ENCODE results near the gene MRPL14. TPM values are rescaled to one million over a fixed set of nuclear protein-coding genes. Genes with fewer than 3 reads are reported as not detected.

MRPL14 gene
- total and polyA plus RNA-seq, 9 of the 15 experiments (the other 6 are each of a cell fraction or from before 2014, with no cell fraction given), result 126 to 424 (median 165) TPM

DNA sequence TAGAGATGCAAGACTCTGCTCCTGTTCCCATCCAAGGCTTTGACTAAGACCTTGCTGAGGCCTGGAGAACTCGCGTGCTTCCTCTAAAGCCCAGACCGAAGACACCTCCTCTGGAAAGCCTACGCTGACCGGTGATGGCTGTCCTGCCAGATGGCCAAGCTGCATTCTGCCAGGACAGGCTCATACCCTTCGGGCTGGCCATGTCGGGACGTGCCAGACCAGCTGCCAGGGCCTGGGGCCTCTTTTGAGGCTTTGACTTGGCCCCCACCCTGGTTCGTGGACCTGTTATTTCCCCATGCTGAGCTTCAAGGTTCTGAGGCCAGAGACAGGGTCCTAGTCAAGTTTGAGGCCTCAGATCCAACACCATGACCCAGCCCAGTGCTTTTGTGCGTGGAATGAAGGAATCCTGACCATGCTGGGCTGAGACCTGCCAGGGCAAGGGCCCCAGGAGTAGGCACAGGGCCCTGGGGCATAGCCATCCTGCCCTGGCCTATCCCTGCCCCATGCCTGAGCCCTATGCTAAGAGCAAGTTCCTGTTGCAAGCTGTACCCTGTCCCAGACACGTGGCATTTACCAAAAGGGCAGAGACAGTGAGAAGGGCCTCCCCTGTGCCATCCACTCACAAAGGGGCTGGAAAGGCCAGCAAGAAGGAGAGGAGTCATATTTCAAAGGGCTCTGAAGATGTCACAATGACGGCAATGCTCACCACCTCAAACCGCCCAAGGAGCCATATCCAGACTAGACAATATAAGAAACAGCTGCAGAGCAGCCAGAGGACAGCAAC is 42.8 kb downstream of the MRPL14 start:
- H3K27me3 ChIP-seq (ENCODE audit: control insufficient read depth in 2 of 2, insufficient read depth in 2 of 2, low read length in 2 of 2), result no peaks in the 10 kb centered on the region; a peak in 1 of 5 replicates
- in situ Hi-C loops (cut with MboI), result no loop called here
- DNase-seq (ENCODE audit: extremely low read depth in 1 of 4, low spot score in 3 of 4) (peak in 2 of 4 experiments; percentile 52 to 61), ATAC-seq (peak; percentile 70), FAIRE-seq (peak; percentile 66)
- H3K9me1 ChIP-seq (ENCODE audit: control insufficient read depth, insufficient read depth, low read length), result no peaks in the 10 kb centered on the region
- 58% methylated on average over 13 of the region's 13 CpGs for WGBS (ENCODE audit: insufficient coverage, low coverage, missing lambda C conversion rate)
- no TSS peak for BruUV-seq (replicated peaks)
- peak overlapping the region; percentile 14; the same call in 1 of the 3 replicates for H3K27ac ChIP-seq (ENCODE audit: extremely low read depth, low read depth, low read length)
- H3K79me2 ChIP-seq (ENCODE audit: control insufficient read depth, insufficient read depth, low read length), result no peaks in the 10 kb centered on the region
- peaks cover 8% of the 10 kb centered on the region; the same call in 2 of the 3 replicates for H3K36me3 ChIP-seq (ENCODE audit: control insufficient read depth, insufficient read depth, low read length)
- peak overlapping the region; percentile 7 to 85; a peak in 2 of 4 replicates for H3K9ac ChIP-seq (ENCODE audit: insufficient read depth in 1 of 2, low read depth in 2 of 2, low read length in 2 of 2)
- H4K20me1 ChIP-seq (replicated peaks; ENCODE audit: control insufficient read depth, insufficient read depth, low read length), result no peaks in the 10 kb centered on the region
- POLR2A ChIA-PET, result interaction anchor here (0.6 to 1.9 kb wide), 13 partner anchors 10 to 455 kb away, joined by 3 to 5 read pairs (median 3); partner anchors contain the start of gene GTPBP2
- H3K4me3 ChIP-seq, result no peak overlapping the region
- H2AFZ ChIP-seq (ENCODE audit: low read depth, low read length), result no peak overlapping the region
- no peaks in the 10 kb centered on the region for H3K9me3 ChIP-seq (replicated peaks; ENCODE audit: control insufficient read depth, insufficient read depth, low read depth, low read length)
- intact Hi-C loops (cut with micrococcal nuclease), result no loop called here
- CTCF ChIA-PET (ENCODE audit: low intra/inter-chr PET ratio), result no interaction called here
- peaks cover 9 to 12% of the 10 kb centered on the region in 2 experiments; a peak in 4 of 5 replicates for H3K4me1 ChIP-seq (replicated peaks in 1 of 2; ENCODE audit: control insufficient read depth in 2 of 2, insufficient read depth in 2 of 2, low read length in 2 of 2)
- no peak overlapping the region; the same call in 1 of the 2 replicates for H3K4me2 ChIP-seq (ENCODE audit: insufficient read depth, low read length)
- TF ChIP-seq ETV6 (IDR thresholded peaks at IDR 0.05; ENCODE audit: borderline replicate concordance in 1 of 2, low read depth in 2 of 2, low read length in 1 of 2) (no peak), ETV6 (CRISPR knock-in tag; IDR thresholded peaks at IDR 0.05; ENCODE audit: borderline replicate concordance) (no peak), CREM (IDR thresholded peaks at IDR 0.05; ENCODE audit: low read depth) (0 out of 2 replicates have a peak, but pooled peaks have one; percentile 14), PTBP1 (IDR thresholded peaks at IDR 0.05; ENCODE audit: low read depth, low read length) (no peak), BRCA1 (IDR thresholded peaks at IDR 0.05) (no peak), BRCA1 (CRISPR knock-in tag; IDR thresholded peaks at IDR 0.05) (0 out of 2 replicates have a peak, but pooled peaks have one; percentile 87), SMAD3 (CRISPR knock-in tag; conservative IDR thresholded peaks at IDR 0.05) (no peak), MEIS2 (IDR thresholded peaks at IDR 0.05; ENCODE audit: partially characterized antibody) (peak; percentile 32), ZNF766 (CRISPR knock-in tag; conservative IDR thresholded peaks at IDR 0.05) (no peak), ZBTB12 (CRISPR knock-in tag; IDR thresholded peaks at IDR 0.05) (0 out of 2 replicates have a peak, but pooled peaks have one; percentile 16), ZC3H11A (IDR thresholded peaks at IDR 0.05; ENCODE audit: low read depth, low read length) (no peak), TSHZ1 (CRISPR knock-in tag; IDR thresholded peaks at IDR 0.05) (no peak), ATF1 (CRISPR knock-in tag; IDR thresholded peaks at IDR 0.05) (no peak), ATF1 (tag; IDR thresholded peaks at IDR 0.05) (peak; percentile 53), CREBBP (IDR thresholded peaks at IDR 0.05; ENCODE audit: low read depth, low read length) (no peak), TCFL5 (CRISPR knock-in tag; conservative IDR thresholded peaks at IDR 0.05) (no peak), SAP30 (IDR thresholded peaks at IDR 0.05; ENCODE audit: borderline replicate concordance, insufficient read depth, low read depth, low read length, poor library complexity, severe bottlenecking) (no peak)

Data from K562 (cell line).